GM06990 (cell line): ENCODE results near the gene NYAP1.
"Not testable (repeated sequence)": the region's sequence is repeated elsewhere in the genome, so short reads cannot be mapped to it uniquely, and the experiment has no call there.

Experiments used
- DNase-seq: peaks from one replicate; pipeline ENCODE4 v3.0.0-alpha.2; 2011; ENCODE audit not compliant: insufficient read length; ENCODE audit errors: extremely low read depth
- H3K27me3 ChIP-seq: replicated peaks from 2 replicates; pipeline ENCODE4 v1.6.0; 2011; ENCODE audit warnings: low read length; ENCODE audit not compliant: control insufficient read depth, insufficient read depth
- H3K36me3 ChIP-seq: 2 replicates; pipeline ENCODE4 v1.5.1; 2011; ENCODE audit warnings: low read length; ENCODE audit not compliant: control insufficient read depth, insufficient read depth
- H3K4me3 ChIP-seq: replicated peaks from 2 replicates; pipeline ENCODE4 v1.5.1; 2011; ENCODE audit warnings: low read depth, mild to moderate bottlenecking, control low read depth, low read length
- TF ChIP-seq, protein P1 (sequence below): IDR thresholded peaks from 2 replicates; pipeline ENCODE4 v1.5.1; 2011; ENCODE audit warnings: low read length, control low read depth, mild to moderate bottlenecking, inconsistent platforms; ENCODE audit not compliant: insufficient read depth, poor library complexity, severe bottlenecking

The NYAP1 gene

DNA sequence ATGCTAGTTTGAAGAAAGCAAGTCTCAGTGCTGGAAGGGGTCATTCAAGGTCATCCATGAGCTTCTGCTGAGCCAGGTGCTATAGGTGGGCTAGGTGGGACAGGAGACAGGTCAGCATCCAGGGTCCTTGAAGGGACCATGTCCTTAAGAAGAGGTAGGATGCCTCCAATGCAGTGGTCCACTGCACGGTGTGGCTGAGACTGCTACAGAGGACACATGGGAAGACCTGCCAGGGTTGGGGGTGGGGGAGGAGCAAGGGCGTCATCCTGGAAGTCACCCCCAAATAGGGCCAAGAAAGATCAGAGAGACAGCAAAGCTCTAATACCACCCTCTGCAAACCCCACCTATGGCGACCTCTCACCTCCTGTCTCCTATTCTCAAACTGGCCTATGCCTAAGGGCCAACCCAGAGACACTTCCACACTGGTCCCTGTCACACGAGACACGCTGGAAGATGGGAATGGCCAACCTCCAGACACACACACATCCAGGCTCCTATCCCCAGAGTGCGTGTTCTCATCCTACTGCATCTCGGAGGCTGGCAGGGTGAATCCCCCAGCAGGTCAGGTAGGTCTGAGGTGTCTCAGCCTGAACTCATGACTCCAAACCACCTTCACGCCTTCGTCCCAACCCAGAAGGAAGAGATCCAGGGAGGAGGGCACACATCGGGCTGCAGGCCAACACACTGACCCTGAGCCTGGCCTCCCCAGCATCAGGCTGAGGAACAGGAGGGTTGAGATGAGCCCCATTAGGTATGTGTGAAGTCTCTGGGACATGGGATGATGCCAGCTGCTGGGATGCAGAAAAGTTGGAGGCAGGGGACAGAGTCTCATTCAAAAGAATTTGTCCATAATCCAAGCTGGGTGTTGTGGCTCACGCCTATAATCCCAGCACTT, 41.8 kb upstream of the NYAP1 start:
- no peak overlapping the region for H3K4me3 ChIP-seq
- TF ChIP-seq, protein P1, sequence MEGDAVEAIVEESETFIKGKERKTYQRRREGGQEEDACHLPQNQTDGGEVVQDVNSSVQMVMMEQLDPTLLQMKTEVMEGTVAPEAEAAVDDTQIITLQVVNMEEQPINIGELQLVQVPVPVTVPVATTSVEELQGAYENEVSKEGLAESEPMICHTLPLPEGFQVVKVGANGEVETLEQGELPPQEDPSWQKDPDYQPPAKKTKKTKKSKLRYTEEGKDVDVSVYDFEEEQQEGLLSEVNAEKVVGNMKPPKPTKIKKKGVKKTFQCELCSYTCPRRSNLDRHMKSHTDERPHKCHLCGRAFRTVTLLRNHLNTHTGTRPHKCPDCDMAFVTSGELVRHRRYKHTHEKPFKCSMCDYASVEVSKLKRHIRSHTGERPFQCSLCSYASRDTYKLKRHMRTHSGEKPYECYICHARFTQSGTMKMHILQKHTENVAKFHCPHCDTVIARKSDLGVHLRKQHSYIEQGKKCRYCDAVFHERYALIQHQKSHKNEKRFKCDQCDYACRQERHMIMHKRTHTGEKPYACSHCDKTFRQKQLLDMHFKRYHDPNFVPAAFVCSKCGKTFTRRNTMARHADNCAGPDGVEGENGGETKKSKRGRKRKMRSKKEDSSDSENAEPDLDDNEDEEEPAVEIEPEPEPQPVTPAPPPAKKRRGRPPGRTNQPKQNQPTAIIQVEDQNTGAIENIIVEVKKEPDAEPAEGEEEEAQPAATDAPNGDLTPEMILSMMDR = no peak
- DNase-seq = no peak
- H3K36me3 ChIP-seq = no peaks in the 10 kb centered on the region
- H3K27me3 ChIP-seq = no peaks in the 10 kb centered on the region

DNA sequence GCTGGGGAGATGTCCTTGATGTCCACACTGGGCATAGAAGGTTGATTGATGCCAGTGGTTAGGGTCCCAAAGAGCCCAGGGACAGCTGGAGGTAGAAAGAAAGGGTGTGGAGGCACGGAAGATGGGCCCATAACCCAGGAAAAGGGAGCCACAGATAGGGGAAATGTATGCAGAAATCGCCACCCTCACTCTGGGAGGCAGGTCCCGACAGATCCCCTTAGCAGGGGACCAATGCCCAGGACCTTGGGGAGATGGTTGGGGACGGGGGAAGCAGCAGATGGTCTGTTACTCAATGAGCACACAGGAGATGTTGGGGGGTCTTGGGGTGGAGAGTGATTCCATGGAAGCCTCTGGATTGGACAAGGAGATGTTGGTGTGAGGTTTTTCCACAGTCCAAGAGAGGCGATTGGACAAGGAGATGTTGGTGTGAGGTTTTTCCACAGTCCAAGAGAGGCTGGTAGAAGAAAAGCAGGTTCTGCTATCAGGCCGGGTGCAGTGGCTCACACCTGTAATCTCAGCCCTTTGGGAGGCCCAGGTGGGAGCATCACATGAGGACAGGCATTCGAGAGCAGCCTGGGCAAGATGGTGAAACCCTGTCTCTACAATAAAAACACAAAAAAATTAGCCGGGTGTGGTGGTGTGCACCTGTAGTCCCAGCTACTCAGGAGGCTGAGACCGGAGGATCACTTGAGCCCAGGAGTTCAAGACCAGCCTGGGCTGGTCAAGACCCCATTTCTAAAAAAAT, 40.5 kb upstream of the NYAP1 start:
- H3K4me3 ChIP-seq = no peak overlapping the region
- no peaks in the 10 kb centered on the region for H3K27me3 ChIP-seq
- H3K36me3 ChIP-seq = no peaks in the 10 kb centered on the region
- TF ChIP-seq, protein P1 = no peak
- no peak for DNase-seq

DNA sequence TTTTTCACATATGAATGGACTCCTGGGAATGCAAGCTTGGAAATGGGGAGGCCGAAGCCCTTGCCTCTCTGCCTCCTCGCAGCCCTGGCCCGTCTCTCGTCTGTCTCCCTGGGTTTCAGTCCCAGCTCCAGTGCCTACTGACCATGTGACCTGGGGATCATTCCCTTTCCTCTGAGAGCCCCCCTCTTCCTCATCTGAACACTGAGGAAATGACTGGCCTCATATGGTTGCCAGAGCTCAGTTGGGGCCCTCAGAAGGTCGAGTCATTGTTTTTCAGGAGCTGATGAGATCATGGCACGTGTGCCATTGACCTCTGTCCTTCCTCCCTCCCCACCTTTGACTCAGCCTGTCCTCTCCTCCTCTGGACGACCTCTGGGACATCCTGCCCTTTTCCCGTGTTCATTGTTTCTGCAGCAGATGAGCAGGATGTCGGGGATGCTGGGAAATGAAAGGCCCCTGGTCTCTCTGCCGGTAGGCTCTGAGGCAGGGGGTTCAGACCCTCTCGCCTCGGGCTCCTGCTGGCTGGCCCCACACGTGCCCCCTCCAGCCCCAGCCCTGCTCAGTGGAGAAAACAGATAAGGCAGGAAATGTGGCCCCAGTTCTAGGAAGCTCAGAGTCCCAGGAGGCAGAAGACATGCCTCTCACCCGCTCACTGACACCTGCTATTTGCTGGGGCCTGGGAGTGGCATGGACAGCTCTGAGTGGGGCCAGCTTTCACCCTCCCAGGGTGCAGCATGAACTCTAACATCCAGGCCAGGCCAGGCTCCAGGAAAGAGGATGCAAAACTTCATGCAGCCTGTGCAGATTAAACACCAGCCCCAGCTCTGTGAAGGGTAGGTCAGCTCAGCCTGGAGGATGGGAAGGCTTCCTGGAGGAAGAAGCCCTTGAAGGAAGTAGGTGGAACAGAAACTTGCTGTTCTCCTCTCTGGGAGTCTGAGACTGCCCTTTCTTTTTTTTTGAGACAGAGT, 39.1 kb upstream of the NYAP1 start:
- no peaks in the 10 kb centered on the region for H3K36me3 ChIP-seq
- DNase-seq = no peak
- H3K27me3 ChIP-seq = no peaks in the 10 kb centered on the region
- TF ChIP-seq, protein P1 = no peak
- no peak overlapping the region for H3K4me3 ChIP-seq

DNA sequence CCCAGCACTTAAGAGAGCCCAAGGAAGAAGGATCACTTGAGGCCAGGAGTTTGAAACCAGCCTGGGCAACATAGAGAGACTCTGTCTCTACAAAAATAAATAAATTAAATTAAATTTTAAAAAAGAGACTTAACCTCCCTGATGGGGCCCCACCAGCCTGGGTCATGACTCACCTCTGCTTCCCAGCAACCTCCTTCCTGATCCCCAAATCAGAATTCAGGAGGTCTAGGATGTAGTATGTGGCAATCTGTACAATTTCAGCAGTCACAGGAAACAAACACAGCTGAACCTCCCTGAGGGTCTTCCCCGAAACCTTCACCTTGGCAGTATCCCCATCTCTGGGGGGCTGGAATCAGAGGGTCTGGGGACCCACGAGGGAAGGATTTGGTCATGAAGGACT, 37.7 kb upstream of the NYAP1 start:
- Histone ChIP-seq H3K27me3 (no peaks in the 10 kb centered on the region), H3K36me3 (no peaks in the 10 kb centered on the region), H3K4me3 (no peak overlapping the region)
- TF ChIP-seq, protein P1 = no peak
- DNase-seq = no peak

DNA sequence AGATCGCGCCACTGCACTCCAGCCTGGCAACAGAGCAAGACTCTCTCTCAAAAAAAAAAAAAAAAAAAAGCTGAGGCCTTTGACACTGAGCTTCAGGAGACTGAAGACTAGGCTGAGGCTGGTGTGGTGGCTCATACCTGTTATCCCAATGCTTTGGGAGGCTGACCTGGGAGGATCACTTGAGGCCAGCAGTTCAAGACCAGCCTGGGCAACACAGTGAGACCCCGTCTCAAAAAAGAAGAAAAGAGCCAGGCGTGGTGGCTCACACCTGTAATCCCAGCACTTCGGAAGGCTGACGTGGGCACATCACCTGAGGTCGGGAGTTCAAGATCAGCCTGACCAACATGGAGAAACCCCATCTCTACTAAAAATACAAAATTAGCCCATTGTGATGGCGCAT, 36.4 kb upstream of the NYAP1 start:
- H3K27me3 ChIP-seq, H3K36me3 ChIP-seq, DNase-seq, H3K4me3 ChIP-seq: not testable (repeated sequence)
